OCI-LY3 (cell line): ENCODE results near the gene MAGI2.

Source experiments
- EZH2phosphoT487 ChIP-seq: fragments of 200-600 bp; shearing (Covaris generic); IDR thresholded peaks from 2 replicates; pipeline ENCODE4 v1.6.1; 2018; ENCODE audit warnings: antibody characterized with exemption, mixed run types, low read depth
- TF ChIP-seq, protein P1 (sequence below): fragments of 200-600, 300-600 bp; sonication (generic); IDR thresholded peaks from 2 replicates; pipeline ENCODE4 v1.5.1; 2014; ENCODE audit warnings: antibody characterized with exemption, low read length, low read depth

DNA sequence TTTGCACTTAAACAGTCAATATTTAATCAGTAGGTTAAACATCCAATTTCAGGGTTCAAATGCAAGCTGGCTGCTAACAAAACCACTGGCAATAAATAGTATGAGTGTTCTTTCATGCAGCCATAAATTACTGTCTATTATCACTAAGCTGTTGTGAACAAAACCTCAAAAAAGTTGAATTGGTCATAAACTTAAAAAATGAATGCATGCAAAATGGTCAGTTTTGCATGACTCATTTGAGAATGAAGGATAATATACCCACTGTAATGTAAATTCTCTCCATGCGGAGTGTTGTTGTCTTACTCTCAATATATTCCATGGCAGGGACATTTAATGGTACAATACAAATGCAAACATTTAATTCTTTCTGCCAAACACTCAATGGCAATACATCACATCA is 226.4 kb downstream of the MAGI2 start:
- TF ChIP-seq, protein P1, sequence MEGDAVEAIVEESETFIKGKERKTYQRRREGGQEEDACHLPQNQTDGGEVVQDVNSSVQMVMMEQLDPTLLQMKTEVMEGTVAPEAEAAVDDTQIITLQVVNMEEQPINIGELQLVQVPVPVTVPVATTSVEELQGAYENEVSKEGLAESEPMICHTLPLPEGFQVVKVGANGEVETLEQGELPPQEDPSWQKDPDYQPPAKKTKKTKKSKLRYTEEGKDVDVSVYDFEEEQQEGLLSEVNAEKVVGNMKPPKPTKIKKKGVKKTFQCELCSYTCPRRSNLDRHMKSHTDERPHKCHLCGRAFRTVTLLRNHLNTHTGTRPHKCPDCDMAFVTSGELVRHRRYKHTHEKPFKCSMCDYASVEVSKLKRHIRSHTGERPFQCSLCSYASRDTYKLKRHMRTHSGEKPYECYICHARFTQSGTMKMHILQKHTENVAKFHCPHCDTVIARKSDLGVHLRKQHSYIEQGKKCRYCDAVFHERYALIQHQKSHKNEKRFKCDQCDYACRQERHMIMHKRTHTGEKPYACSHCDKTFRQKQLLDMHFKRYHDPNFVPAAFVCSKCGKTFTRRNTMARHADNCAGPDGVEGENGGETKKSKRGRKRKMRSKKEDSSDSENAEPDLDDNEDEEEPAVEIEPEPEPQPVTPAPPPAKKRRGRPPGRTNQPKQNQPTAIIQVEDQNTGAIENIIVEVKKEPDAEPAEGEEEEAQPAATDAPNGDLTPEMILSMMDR: no peak
- no peak for TF ChIP-seq EZH2phosphoT487
